HFFc6 (cell line): Measurements from ENCODE around the gene HMGCR. TPM values are rescaled to one million over a fixed set of nuclear protein-coding genes. Genes with fewer than 3 reads are reported as not detected.
"Not testable (repeated sequence)": the region's sequence is repeated elsewhere in the genome, so short reads cannot be mapped to it uniquely, and the experiment has no call there.

Source experiments
- DNase-seq: peaks from one replicate; pipeline ENCODE4 v3.0.0-alpha.2; 2018
- H3K27ac Mint-ChIP-seq: 2 replicates; pipeline ENCODE4 v1.8.0; 2020; ENCODE audit warnings: mild to moderate bottlenecking, mixed read lengths
- H3K27me3 Mint-ChIP-seq: 2 replicates; pipeline ENCODE4 v1.8.0; 2021; ENCODE audit warnings: mild to moderate bottlenecking, moderate library complexity, mixed read lengths; ENCODE audit not compliant: insufficient read depth
- H3K36me3 Mint-ChIP-seq: 2 replicates; pipeline ENCODE4 v1.8.0; 2021; ENCODE audit warnings: low read depth, mixed read lengths
- H3K4me1 Mint-ChIP-seq: 2 replicates; pipeline ENCODE4 v1.8.0; 2020; ENCODE audit warnings: low read depth, mixed read lengths
- H3K4me3 Mint-ChIP-seq: 2 replicates; pipeline ENCODE4 v1.8.0; 2020; ENCODE audit warnings: mild to moderate bottlenecking, moderate library complexity, mixed read lengths
- H3K9me3 Mint-ChIP-seq: 2 replicates; pipeline ENCODE4 v1.8.0; 2020; ENCODE audit warnings: mild to moderate bottlenecking, mixed read lengths
- long read RNA-seq: library from polyadenylated mRNA; unstranded; transcript quantifications from one replicate; pipeline ENCODE4 v2.0.0, GENCODE V29; 2019
- total RNA-seq, 6 experiments: library from RNA; stranded (reverse); fragmentation: NEBNext Ultra II Directional; extraction: Animal tissue kit (Norgen Biotek cat#: 25700); gene quantifications; 2 replicates in 1 of 6; 3 replicates in 5 of 6; pipeline ENCODE4 v1.2.3, GENCODE V29; 2021
- TF ChIP-seq, protein P1 (sequence below): fragments of 200-600 bp; sonication (generic); IDR thresholded peaks from 2 replicates; pipeline ENCODE4 v1.5.0; 2021; ENCODE audit warnings: antibody characterized with exemption, mild to moderate bottlenecking

The HMGCR gene
- total RNA-seq: 10 to 100 TPM; 22.6 to 26.4 (median 24.4) TPM
- long read RNA-seq, full-length matches to known transcripts: 9 of 14 reads
- long read RNA-seq, partial matches to known transcripts: 3 of 14 reads
- long read RNA-seq, other reads (novel, unspliced or antisense): 2 of 14 reads

DNA sequence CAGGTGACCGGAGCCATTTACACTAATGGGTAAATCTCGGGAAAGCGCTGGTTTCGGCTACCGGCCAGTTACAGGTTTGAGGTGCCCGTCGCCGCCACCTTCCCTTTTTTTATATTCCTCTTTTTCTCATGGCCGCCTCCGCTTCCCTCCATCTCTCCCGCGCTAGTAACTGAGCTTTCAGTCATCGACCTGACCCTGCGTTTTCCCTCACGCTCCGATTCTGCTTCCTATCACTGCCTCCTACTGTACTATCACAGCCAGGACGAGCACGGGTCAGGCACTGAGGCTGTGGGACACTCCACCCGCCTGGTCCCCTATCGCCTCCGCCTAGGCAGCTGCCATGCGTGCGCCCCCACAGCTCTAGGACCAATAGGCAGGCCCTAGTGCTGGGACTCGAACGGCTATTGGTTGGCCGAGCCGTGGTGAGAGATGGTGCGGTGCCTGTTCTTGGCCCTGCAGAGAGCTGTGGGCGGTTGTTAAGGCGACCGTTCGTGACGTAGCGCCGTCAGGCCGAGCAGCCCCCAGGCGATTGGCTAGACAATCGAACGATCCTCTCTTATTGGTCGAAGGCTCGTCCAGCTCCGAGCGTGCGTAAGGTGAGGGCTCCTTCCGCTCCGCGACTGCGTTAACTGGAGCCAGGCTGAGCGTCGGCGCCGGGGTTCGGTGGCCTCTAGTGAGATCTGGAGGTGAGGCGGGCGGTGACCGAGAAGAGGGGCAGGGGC lies at the start of gene HMGCR:
HMGCR (plus strand) TSS at position 606 of the 722 bp plus-strand sequence. CDS start 5,386 bp downstream, outside the sequence.
- no peaks in the 10 kb centered on the region for H3K9me3 Mint-ChIP-seq
- DNase-seq: peak; percentile 100
- H3K27me3 Mint-ChIP-seq: peaks cover 2% of the 10 kb centered on the region; the same call in 1 of the 2 replicates
- 0 out of 2 replicates have a peak, but pooled peaks cover 5% of the 10 kb centered on the region for H3K36me3 Mint-ChIP-seq
- peaks cover 35% of the 10 kb centered on the region for H3K4me1 Mint-ChIP-seq
- no peak within 1 kb of the TSS for H3K27ac Mint-ChIP-seq
- TF ChIP-seq, protein P1, sequence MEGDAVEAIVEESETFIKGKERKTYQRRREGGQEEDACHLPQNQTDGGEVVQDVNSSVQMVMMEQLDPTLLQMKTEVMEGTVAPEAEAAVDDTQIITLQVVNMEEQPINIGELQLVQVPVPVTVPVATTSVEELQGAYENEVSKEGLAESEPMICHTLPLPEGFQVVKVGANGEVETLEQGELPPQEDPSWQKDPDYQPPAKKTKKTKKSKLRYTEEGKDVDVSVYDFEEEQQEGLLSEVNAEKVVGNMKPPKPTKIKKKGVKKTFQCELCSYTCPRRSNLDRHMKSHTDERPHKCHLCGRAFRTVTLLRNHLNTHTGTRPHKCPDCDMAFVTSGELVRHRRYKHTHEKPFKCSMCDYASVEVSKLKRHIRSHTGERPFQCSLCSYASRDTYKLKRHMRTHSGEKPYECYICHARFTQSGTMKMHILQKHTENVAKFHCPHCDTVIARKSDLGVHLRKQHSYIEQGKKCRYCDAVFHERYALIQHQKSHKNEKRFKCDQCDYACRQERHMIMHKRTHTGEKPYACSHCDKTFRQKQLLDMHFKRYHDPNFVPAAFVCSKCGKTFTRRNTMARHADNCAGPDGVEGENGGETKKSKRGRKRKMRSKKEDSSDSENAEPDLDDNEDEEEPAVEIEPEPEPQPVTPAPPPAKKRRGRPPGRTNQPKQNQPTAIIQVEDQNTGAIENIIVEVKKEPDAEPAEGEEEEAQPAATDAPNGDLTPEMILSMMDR: peak; percentile 49; the same call in 1 of the 2 replicates
- no peak within 1 kb of the TSS for H3K4me3 Mint-ChIP-seq

DNA sequence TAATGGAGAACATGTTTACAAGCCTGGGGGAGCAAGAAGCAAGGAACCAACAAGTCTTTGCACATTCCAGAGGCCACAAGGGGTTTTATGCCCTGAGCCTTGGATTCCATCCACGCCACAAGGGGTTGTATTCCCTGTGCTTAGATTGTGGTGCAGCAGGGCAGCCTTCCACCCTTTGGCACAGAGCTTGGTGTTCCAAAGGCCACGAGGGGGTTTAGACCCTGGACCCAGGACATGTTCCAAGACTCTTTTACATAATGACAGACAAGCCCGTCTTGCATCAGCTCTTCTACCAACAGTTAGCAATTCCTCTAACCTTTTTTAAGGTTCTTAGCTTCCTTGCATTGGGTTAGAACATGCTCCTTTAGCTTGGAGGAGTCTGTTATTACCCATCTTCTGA lies 45.2 kb upstream of the HMGCR start:
- not testable (repeated sequence) for DNase-seq, H3K9me3 Mint-ChIP-seq, H3K36me3 Mint-ChIP-seq, H3K27me3 Mint-ChIP-seq, H3K4me1 Mint-ChIP-seq, H3K4me3 Mint-ChIP-seq, H3K27ac Mint-ChIP-seq

DNA sequence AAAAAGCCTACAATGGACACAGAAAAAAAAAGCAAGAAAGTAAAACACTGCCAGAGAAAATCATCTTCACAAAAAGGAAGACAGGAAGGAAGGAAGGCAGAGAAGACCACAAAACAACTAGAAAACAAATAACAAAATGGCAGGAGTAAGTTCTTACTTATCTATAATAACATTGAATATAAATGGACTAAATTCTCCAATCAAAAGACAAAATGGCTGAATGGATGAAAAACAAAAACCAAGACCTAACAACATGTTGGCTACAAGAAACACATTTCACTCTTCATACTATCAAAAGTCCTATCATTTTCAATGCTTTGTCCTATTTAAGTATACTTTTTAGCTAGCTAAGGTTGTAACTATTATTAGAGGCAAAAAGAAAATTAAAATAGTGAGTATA lies 36.9 kb upstream of the HMGCR start:
- H3K27me3 Mint-ChIP-seq: peaks cover 4% of the 10 kb centered on the region
- TF ChIP-seq, protein P1: no peak

DNA sequence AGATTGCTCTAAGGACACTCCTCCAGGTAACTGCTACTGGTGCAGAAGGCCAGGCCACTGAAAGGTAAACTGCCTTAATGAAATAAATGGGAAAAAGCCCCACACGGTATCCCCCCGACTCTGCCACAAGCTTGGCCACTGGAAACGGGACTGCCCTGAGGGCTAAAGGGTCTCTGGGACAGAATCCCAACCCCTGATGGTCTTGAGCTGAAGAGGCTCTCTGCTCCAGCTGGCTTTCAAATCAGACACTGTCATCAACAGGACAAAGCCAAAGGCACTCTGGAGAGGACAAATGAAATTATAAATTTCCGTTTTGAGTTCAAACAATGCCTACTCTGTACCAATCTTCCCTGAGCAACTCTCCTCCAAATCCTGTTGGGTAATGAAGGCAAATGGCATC lies 33.6 kb upstream of the HMGCR start:
- Mint-ChIP-seq H3K27ac (no peak overlapping the region), H3K27me3 (peaks cover 4% of the 10 kb centered on the region), H3K9me3 (no peaks in the 10 kb centered on the region), H3K36me3 (no peaks in the 10 kb centered on the region), H3K4me1 (no peaks in the 10 kb centered on the region), H3K4me3 (no peak overlapping the region)
- TF ChIP-seq, protein P1: no peak
- DNase-seq: no peak

More for the DNA sequence above, 36.9 kb upstream of the HMGCR start:
- no peak overlapping the region for H3K27ac Mint-ChIP-seq
- H3K4me3 Mint-ChIP-seq: no peak overlapping the region
- no peaks in the 10 kb centered on the region for H3K36me3 Mint-ChIP-seq
- DNase-seq: no peak
- no peaks in the 10 kb centered on the region for H3K9me3 Mint-ChIP-seq
- H3K4me1 Mint-ChIP-seq: no peaks in the 10 kb centered on the region

DNA sequence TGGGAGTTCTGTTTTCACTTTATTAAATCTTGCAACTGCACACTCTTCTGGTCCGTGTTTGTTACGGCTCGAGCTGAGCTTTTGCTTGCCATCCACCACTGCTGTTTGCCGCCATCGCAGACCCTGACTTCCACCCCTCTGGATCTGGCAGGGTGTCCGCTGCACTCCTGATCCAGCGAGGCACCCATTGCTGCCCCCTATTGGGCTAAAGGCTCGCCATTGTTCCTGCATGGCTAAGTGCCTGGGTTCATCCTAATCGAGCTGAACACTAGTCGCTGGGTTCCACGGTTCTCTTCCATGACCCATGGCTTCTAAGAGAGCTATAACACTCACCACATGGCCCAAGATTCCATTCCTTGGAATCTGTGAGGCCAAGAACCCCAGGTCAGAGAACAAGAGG lies 32.5 kb upstream of the HMGCR start:
- not testable (repeated sequence) for H3K9me3 Mint-ChIP-seq, H3K4me3 Mint-ChIP-seq, H3K27me3 Mint-ChIP-seq, H3K27ac Mint-ChIP-seq, DNase-seq, H3K36me3 Mint-ChIP-seq, H3K4me1 Mint-ChIP-seq

DNA sequence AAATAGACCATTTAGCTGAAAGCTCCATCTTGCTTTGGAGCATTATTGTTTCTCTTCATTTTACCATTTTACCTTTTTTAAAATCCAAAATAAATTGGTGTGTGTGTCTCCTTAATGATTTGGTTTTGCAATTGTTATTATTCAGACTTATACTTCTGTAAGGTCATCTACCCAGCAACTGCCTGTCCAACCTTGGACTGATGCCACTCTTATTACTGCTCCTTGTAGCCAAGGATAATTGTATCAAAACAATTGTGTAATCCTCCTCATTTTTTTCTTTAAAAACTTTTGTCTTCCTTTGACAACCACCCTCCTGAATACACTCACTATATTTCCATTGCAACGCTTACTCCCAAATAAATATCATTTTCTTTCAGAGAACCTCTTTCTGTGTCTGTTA lies 30.3 kb upstream of the HMGCR start:
- Mint-ChIP-seq H3K9me3 (no peaks in the 10 kb centered on the region), H3K4me1 (no peaks in the 10 kb centered on the region), H3K27me3 (peaks cover 3% of the 10 kb centered on the region), H3K4me3 (no peak overlapping the region), H3K36me3 (no peaks in the 10 kb centered on the region), H3K27ac (no peak overlapping the region)
- TF ChIP-seq, protein P1: no peak
- DNase-seq: no peak
